Stimulated activated CD8-positive, alpha-beta memory T cell treated with anti-CD3 and anti-CD28 coated beads, Interleukin-2, amount 100 ng/mL, for 48 hours (primary cell): ENCODE data around the gene TNFSF8.

ENCODE experiments used
- DNase-seq, 2 donors: peaks; one replicate each; pipeline ENCODE4 v3.0.0-alpha.2; 2020; ENCODE audit warnings: low read depth in 2 of 2

TNFSF8 gene, protein sequence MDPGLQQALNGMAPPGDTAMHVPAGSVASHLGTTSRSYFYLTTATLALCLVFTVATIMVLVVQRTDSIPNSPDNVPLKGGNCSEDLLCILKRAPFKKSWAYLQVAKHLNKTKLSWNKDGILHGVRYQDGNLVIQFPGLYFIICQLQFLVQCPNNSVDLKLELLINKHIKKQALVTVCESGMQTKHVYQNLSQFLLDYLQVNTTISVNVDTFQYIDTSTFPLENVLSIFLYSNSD

DNA sequence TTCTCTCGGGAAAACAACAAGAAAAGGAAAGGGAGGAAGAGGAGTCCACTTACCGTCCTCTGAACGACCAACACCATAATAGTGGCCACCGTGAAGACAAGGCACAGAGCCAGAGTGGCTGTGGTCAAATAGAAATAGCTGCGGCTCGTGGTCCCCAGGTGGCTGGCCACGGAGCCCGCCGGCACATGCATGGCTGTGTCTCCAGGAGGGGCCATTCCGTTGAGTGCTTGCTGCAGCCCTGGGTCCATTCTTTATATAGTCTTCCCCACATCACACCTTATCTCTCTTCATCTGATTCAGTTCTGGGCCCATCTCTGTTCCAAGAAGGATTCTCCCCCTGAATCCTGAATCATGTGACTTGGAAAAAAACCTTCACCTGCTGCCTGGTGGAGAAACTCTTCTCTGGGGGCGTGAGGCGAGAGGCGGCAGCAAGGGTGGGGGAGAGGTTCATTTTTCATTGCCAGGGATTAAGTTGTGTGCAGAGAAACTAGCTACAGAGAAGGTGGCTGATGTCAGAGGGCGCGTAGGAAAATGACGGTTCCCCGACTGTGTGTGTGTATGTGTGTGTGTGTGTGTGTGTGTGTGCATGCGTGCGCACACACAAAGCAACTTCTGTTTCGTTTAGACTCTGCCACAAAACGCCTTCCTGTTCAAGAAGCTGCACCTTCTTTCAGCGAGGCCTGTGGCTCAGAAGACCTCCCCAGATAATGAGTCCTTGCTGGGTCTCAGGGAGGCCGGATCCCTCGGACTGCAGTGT is at the start of gene TNFSF8:
TNFSF8 (minus strand) TSS at position 536 of the 757 bp plus-strand sequence; CDS start at position 248, 288 bp downstream.
- DNase-seq: peak; percentile 42 to 48

DNA sequence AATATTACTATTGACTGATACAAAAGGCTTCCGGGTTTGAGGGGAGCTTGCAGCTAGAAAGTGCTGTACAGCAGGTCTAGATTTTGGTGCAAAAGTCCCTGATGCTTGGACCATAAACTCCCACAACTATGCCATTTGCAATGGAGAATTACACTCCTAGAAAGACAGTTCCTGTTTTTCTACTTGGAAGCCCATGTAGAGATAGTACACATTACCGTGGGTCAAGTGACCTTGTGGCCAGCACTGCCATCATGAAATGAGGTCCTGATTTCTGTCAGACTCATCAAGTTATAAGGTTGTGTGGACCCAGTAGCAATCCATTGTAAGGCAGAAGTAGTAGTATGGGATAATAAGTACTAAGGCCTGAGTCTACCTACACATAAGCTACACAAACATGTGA is 42.8 kb upstream of the TNFSF8 start:
- no peak for DNase-seq

DNA sequence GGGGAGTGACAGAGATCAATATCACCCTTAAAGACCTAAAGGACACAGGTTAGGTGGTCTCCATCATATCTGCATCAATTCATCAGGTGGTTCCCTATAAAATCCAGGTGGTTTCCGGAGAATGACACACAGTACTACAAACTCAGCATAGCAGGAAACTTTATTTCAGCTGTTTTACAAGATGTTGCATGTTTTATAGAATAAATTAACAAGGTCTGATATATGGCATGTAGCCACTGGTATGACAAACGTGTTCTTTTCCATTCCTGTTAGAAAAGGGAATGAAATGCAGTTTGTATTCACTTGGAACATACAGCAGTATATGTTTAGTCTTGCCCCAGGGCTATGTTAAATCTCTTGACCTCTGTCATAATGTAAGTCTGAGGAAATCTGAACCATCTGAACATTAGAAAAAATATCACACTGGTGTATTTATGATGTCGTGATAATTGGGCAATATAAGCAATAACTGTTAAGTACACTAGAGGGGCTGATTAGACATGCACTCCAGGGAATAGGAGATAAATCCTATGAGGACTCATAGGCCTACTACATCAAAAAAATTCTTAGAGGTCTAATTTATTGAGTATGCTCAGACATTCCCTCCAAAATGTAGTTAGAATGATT is 42.2 kb upstream of the TNFSF8 start:
- DNase-seq: no peak

DNA sequence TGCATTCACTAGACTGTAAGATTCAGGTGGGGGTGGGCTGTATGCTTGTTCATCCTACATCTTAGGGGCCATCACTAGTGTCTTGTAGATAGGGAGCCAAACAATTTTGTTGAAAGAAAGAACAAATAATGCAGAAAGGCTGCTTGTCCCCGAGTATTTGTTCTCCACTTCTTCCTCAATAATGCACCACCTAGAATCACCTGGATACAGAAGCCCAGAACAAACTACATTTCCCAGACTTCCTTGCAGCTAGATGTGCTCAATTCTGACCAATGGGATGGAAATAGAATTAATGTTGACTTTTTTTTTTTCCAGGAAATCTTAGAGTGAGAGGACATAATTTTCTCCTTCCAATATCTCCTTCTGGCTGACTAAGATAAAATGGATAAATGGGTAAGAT is 38.9 kb upstream of the TNFSF8 start:
- DNase-seq: no peak

DNA sequence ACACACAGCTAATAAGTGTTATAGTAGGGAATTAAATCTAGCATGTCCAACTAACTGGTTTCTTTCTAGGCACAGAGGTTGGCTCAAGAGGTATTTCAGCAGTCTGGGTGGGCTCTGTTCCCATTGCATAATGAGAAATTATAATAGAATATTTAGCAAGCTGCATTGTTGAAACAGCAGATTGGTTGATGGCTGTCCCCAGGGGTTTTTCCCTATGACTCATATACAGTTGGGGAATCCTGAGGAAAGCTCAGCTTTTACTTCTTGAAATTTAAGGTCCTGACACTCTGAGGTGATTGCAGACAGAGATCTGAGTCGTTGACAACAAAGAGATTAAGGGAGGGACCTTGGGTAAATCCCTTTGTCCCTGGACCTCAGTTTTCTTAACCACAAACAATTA is 38.3 kb upstream of the TNFSF8 start:
- DNase-seq: no peak

DNA sequence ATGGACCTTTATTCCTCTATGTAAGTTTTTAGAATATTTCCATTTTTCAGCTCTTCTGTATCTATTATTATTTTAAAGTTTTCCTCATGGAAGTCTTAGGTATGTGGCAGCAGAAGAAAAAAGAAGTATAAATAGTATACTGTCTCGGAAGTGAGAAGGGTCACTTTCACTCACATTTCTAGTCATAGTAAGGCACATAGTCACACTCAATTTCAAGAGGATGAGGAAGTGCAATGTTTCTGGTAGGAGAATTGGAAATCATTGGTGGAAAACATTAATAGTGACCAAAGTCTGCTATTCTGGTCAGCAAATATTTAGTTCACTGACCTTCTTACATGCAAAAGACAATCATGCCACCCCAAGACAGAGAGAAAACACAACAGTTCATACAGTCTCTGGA is 35.2 kb upstream of the TNFSF8 start:
- no peak for DNase-seq

DNA sequence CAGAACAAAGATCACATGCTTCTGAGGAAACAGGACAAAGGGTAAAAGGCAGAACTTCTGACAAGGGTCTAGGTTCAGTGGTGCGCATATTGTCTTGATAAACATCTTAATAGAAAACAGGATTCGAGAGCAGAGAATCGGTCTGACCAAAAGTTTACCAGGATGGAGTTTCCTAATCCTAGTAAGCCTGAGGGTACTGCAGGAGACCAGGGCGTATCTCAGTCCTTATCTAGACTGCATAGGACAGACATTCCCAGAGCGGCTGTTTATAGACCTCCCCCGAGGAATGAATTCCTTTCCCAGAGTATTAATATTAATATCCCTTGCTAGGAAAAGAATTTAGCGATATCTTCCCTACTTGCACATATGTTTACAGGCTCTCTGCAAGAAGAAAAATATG is 32.4 kb upstream of the TNFSF8 start:
- no peak for DNase-seq

DNA sequence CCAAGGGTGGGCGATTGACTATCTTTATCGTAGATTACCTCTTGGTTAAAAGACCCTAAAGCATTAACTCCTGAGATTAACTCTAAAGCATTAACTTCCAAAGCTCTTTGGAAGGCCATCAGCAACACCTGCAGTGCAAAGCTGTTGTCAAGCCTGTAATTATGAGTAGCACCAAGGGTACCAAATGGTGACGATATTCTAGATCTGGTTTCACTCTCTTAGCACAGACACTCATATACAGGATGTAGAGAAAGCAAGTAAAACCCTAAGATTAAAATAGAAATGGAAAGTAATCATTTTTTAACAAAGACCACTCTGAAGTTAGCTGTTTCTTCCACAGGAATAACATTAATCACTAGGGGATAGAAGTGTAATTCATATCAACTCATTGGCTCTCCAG is 29.9 kb upstream of the TNFSF8 start:
- no peak for DNase-seq

DNA sequence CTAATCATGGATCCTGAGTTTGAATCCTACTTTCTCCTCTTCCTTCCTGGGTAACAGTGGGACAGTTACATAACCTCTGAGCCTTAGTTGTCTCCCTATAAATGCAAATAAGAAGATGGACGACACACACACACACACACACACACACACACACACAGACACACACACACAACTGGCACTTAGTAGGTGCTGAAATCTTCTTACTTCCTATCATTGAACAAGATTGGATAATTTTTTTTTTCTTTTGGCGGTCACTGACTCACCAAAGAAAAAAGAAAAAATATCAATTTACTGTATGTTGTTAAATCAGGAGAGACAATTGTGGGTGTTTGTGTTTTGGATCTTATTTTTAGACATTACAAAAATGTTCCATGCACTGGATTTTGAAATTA is 28.4 kb upstream of the TNFSF8 start:
- DNase-seq: no peak

DNA sequence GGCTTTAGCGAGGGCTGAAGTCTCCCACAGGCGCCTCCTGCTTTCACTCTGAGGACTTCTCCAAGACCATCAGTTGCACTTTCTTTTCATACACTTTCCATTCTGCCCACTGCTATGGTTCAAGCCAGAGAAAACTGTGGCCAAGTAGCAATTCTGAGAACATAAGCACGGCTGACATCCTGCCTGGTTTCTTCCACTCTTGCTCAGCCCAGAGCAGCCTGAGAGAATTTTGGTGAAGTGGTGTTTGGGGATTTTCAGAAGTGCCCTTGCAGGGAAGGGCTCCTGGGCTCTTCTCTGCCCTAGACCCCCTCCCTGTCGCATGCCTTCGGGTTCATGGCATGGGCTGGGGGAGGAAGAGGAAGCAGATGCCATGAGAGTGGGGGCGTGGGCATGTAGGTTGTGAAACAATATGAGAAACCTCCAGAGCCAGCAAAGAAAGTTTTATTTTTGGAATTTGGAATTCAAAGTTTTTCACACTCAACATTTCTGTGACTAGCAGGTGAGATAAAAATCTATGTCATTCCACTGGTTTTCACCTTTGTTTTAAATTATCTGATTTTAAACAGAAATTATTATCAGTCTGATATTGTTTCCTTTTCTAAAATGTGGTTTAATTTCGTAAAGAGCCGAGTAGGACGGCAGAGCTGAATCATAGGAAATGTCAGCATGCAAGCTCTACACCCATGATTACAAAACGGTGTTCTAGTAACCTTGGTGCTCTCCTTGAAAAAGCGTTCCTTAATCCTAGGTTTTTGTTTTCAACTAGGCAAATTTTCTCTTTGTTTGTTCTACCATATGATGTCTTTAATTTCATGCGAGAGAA is 27.8 kb upstream of the TNFSF8 start:
- peak; percentile 17 to 18 for DNase-seq

DNA sequence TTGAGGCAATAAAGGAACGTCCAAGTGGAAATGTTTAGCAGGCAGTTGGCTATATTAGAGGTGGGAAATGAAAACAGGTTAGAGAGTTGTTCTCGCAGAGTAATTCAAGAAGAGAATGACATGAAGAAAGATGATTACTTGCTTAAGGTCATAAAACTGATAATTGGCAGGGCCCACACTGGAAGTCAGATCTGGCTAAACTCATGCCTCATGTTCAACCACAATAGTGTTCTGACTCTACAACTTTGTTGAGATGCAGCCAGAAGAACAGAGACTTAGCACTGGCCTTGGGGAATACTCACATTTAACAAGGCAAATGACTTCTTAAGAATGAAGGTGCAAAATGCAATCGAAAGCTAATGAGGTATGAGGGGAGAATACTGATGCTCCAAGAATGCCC is 27.2 kb upstream of the TNFSF8 start:
- no peak for DNase-seq

DNA sequence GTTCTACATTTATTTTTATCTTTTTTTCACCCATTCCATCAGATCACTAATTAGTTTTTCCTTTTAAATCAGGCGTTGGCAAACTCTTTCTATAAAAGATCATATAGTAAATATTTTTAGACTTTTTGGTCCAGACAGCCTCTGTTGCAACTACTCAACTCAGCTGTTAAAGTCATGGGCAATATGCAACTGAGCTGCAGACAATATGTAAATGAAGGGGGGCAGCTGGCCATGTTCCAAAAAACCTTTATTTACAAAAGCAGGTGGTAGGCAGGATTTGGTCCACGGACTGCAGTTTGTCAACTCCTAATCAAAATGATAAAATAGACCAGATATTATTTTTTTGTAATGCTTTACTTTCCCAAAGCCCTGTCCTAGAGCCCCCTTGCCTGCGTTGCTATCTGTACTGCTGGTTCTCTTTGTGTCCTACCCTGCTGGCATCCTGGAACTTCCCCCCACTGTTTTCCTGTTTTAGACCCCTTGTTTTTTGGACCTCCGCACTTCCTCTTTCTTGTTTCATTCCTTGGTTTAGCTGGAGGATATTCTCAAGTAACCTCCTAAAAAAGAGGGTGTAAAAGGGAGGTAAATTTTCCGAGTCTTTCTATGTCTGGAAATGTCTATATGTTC is 24.7 kb upstream of the TNFSF8 start:
- no peak for DNase-seq

DNA sequence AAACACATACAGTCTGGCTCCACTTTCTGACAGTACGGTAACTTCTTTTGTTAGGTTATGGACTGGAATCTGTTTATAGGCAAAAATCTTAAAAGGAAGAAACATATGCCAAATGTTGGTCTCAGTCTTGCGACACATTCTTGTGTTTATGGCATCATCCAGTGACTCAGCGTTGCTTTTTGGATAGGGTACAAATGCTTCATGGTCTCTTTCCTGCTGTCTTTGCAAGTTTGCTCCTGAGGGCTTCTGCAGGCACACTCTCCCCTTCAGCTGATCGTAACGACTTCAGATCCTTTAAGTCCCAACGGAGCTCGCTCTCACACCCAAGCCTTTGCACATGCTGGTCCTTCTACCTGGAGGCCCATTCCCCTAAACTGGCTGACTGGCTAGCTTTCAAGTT is 23.6 kb upstream of the TNFSF8 start:
- DNase-seq: no peak

DNA sequence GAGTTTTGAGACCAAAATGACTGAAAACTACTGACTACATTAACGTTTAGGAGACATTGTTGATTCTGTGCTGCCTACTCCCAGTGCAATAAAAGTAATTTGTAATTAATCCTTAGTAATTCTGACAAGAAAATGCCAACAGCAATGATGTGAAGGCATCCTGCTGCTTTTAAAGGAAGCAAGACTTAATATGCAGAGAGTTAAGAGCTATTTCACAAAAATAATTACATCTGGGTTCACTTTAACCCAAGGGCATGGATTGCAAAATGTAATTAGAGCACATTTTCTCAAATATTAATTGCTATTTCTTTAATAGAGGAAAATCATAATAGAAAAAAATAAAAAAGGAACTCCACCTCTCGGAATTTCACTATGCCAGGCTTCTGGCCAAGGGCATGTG is 22.7 kb upstream of the TNFSF8 start:
- DNase-seq: no peak

DNA sequence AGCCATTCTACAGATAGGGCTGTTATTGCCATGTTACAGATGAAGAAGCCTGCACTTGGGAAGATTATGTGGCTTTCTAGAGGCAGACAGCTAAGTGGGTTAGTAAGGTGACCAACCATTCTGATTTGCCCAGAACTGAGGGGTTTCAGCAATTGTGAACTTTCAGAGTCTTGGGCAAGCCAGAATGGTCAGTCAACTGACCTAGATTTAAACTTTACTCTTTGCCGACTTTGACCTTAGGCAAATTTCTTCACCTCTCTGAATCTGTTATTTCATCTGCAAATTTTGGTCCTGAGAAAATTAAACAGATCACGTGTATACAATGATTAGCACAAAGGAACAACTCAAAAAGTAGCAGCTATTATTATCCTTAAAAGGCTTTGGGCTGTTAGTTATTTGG is 20.4 kb upstream of the TNFSF8 start:
- DNase-seq: no peak

DNA sequence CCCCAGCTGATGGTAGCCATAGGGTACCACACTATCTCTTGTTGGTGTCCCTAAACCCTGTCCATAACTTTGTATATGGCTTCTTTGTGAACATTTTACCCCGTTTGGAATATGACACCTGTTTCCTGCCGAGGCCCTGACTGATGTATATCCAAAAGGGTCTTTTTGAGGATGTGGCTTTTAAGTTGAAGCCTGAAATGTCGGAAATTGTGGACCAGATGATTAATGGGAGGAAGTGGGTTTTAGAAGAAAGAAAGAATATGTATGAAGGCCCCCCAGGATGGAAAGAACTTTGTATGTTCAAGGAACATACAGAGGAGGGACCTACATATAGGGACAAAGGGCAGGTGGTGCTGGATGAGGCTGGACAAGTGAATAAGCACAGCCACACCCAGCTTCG is 16.7 kb upstream of the TNFSF8 start:
- DNase-seq: no peak

DNA sequence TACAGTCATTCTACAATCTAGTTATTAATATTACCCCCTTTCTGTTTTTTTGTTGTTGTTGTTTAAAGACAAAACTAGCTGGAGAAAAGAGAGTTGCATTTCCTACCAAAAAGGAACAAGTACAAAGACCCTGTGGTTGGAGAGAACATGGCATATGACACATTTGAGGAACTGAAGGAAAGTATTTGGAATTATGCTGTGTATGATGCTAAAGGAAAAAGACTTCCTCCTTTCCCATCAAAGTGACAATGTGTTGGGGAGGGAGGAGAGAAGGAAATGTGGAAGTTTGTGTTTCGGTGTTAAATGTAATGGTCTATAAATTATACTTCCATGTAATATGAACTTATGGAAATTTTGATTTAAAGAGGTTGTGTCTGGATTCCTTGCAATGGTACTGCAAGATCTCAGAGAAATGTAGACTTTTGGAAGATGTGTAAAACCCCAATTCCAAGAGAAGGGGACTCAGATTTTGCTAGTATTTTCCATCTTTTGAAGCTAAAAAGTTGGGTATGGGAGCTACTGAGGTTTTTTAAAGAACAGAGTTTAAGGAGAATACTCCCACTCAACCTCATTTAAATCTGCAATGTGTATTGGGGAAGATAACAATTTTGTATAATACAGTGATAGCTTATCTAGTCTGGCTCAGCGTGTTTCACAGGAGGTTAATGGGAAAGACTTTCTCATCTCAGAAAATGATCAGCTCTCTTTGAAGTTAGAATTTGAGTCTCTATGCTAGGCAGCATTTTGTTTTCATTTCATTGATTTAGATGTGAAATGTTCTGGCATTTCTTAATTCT is 15.4 kb upstream of the TNFSF8 start:
- DNase-seq: no peak

DNA sequence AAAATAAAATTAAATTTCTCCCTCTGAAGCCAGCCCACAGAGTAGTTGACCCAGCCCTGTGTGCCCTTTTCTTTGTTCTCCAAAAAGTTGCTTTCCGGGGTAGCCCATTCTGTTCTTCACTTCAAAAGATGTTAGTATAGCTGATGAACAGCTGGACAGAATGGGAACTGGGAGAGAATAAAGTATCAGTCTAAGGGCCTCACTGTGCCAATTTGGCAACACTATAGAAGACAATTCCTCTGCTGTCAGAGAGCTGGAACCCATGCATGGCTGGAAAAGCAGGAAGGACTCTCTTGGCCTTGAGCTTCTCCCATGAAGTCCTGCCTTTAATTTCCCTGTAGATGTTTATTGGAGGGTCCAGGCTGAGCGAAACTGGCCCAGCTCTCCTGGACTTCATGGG is 11.0 kb upstream of the TNFSF8 start:
- no peak for DNase-seq

DNA sequence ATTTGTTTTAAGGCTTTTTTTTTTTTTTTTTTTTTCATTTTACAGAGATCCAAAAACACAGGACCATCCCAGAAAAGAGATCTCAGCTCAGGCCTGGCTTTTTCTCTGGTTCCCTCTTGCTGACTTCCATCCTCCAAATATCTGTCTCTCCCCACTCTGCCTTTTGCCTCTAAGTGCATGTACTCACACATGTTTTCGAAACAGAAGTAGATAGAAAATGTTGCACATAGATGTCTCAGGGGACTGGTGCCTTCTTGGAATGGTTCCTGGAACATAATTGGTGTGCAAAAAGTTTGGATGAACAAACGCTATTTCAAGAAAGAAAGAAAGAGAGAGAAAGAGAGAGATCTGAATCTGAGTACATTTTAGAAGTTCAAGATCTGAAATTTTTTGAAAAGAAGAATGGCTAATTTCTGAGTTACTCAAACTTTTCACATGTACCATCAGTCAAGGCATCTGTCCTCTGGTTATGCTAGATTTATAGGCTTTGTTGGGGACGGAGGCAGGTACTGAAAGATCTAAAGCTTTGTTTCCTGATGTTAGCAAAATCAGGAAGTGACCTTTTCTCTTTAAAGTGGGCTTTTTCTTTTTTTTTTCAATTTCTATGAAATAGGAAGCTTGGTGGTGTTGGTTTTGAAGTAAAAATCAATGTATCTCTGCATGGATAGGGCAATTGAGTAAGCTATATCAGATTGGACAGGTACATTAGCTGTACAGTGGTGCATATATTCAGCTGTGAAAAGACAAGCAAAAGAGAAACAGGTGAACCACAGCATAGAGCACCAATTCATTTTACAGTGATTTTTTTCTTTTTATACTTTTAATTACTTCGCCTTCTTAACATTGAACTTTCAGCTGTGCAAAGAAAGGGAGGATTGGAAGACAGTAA is 8.5 kb upstream of the TNFSF8 start:
- no peak for DNase-seq

DNA sequence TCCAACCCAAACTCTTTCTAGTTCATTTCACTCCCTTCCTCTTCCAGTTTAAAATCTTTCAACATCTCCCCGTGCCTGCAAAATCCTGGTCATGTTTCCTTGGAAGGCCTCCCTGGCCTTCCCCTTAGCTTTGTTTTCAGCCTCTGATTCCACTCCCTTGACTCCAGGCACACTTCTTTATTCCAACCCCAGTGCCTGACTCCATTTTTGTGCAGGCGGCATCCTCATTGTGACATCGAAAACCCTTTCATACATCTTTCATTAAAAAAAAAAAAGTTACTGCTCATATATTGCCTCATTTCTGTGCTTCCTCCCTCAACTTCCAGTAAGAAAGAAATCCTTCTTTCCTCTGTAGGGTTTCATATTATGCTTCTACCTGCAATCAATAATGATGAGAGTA is 7.1 kb upstream of the TNFSF8 start:
- DNase-seq: no peak
